ENCODE results near the gene CD247.

CD247 gene

DNA sequence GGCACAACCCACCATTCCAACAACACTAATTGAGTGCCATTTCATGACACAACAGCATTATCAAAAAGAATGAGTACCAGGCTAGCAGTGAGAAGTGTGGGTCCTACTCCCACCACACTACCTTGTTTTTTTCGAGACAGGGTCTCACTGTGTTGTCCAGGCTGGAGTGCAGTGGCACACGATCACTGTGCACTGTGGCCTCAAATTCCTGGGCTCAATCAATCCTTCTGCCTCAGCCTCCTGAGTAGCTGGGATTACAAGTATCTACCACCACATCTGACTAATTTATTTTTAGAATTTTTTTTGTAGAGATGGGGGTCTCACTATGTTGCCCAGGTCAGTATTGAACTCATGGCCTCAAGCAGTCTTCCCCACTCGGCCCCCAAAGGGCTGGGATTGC is 30.7 kb downstream of the CD247 start:
- DNase-seq: no peak

DNA sequence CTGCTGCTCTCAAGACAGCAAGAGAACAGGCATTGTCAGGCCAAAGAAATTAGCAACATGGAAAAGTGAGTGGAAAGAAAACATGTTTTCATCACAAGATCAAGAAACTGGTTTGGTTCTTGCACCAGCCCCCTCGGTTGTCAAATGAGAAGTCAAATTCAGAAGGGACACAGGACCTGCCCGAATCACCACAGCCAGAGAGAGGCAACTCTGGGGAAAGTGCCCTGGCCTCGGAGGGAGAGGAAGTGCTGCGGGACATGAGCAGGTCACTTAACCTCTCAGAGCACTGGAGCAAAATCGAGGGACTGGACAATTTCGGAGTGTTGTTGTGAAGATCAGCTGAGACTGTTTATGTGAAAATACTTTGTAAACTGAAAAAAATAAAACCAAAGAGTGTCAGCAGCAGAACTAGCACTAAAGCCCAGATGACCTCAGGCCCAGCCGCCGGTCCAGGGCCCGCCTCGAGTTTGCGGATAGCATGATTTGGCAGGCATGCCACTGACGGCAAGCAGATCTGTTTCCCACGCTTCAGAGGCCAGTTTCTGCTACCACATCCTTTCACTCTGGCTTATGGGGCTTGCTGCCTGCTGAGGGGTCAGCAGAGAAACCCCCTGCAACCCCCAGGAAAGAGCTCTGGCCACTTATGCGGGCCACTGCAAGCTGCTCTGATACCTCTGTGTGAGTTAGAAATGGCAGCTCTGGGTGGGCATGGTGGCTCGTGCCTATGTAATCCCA is 32.1 kb downstream of the CD247 start:
- no peak for DNase-seq

DNA sequence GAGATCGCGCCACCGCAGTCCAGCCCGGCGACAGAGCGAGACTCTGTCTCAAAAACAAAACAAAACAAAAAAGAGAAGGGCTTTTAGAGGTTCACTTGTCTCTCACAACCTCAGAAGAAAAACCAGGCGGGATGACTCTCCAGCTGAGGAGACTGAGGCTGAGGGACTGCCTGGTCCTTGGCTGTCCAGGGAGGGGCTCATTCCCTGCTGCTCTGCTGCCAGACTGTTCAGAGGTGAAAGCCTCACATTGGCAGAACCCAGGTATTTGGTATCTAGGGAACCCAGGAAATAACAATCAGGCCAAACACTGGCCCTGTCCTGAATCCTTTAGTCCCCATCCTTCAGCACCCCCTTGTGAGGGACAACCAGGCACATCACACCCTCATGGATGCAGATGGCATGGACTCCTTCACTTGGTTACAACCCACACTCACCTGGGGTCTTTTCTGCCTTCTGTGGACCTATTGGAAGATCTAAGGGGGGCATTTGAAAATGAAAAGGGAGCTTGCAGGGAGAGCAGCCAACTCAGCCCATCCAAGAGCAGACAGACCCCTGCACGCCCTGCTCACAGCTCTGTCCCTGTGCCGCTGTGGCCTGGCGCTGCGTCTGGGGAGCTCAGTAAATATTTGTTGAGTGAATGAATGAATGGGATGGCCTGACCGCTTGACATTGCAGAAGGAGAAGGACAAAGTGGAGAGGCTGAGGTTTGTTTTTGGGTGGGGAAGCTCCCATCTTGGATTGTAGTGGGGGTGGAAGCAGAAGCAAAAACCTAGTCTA is 33.4 kb downstream of the CD247 start:
- DNase-seq: no peak

DNA sequence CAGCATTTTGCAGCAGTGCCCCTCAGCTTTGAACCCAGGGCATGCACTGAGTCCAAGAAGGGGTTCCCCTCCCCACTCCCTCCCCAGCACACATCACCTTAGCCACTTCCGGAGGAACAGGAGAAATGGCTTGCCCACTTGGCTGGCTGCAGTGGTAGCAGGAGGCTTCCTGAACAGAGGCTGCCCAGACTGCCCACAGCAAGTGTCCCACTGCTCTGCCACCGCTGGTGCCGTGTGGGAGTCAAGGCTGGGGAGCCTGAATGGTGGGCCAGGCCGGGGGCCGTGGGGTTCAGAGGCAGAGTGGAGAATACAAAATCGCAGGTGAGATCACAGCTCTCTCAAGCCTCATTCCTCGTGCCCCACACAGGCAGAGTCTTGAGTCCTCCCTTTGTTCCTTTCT is 34.5 kb downstream of the CD247 start:
- no peak for DNase-seq

DNA sequence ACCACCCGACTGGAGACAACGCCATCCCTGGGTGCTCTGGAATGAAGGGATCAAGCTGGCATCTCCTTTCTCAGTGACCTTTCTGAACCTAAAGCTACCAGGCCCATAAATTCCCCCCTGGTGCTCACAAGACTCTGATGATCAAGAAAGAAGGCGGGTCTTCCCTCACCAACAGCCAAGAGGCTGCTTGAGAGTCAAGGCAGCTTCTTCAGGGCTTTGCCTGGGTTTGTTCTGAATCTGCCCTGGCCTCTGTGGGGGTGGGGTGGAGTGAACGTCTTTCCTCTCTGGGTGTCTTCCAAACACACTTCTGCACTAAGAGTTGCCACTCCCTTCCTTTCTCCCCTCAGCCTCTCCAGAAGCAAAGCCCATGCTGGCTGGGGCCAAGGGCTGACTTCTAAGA is 36.1 kb downstream of the CD247 start:
- no peak for DNase-seq

DNA sequence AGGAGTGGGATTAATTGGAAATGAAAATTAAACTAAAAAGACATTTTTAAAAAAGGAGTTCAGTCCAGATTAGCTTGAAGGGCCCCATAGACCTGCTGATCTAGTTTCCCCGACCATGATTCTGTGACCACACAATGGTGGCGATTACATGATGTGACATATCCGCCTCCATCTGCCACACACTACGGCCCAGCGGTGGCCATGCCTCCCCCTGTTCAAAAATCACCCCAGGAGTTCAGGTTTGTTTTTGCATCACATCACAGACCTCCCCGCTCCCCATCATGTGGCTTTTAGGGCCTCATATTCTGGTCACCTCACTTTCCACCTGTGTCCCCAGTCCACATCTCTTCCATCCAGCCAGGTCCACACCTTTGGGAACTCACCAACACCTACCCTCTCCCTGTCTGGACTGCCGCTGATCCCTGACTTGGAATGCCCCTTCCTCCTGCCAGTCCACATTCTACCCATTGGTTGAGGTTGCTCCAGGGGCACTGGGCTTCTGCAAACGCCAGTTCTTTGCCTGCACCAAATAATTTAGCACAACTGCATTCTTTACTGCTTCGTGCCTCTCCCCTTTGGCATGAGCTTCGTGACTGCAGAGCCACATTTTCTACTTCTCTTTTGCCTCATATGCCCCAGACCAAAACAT is 38.9 kb downstream of the CD247 start:
- no peak for DNase-seq

DNA sequence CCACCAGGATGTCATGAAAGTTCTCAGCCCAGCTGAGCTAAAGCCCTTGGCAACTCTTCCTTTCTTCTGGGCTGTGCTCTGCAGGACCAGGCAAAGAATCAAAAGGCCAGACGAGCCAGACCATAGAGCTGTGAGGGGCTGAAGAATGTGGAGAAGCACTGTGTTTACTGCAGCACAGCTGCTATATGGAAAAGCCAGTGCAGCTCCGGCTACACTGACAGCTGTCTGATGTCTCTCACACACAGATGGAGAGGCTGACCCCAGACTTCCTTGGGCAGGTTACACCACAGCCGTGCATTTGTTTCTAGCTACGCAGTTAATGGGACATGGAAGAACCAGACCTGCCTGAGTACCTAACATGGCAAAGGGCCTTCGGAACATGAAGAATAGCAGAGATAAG is 40.3 kb downstream of the CD247 start:
- DNase-seq: no peak

DNA sequence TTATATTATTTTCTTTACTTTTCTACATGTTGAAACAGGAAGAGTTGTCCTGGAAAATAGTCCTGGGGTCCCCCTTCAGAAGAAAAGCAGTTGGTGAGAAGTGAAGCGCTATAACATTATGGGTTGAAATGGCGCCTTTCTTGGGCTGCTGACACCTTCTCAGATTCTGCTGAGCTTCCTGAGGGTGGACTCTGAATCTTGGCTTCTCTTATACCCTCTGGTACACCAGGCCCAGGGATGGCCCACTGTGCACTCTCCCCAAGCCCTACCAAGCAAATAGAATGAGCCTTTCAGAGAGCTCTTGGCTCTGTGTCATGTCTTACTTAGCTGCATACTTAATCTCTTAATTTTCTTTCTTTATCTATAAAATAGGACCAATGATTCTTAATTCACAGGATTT is 42.3 kb downstream of the CD247 start:
- DNase-seq: no peak

DNA sequence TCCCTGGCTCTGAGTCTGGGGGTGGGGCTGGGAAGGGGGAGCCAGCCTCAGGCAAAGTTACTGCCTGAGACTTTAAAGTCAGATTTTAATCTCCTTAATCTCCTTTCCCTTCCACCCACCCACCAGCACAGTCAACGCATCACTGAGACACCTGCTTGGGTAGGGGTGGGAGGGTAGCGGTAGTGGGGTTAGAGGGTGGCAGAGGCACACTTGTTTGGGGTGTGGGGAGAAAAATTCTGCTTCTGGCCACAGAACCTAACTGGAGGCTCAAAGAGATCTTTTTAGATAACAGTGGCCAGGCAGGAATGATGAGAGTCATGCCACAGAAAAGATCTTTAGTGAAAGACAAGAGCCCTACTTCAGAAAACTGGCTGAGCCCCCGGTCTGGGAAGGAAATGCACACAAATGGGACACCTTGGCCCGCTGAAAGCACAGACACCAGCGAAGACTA is 44.1 kb downstream of the CD247 start:
- DNase-seq: peak; percentile 52

DNA sequence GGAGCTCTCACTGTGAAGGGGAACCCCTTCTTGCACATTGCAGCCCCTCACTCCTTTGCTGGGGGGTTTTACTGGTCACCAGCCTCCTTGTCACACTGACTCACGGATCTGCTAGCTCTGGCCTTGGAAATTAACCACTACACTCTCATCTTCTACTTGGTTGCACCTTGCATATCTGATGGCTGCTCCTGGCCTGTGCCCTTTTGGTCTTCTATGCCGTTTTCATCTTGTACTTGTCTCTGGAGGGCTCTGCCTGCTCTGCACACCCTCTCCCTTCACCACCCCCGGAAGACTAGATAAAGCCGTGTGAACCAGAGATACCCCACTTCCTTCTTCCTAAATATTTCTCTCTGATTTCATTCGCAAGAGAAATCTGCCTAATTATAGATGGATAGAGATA is 44.6 kb downstream of the CD247 start:
- no peak for DNase-seq

DNA sequence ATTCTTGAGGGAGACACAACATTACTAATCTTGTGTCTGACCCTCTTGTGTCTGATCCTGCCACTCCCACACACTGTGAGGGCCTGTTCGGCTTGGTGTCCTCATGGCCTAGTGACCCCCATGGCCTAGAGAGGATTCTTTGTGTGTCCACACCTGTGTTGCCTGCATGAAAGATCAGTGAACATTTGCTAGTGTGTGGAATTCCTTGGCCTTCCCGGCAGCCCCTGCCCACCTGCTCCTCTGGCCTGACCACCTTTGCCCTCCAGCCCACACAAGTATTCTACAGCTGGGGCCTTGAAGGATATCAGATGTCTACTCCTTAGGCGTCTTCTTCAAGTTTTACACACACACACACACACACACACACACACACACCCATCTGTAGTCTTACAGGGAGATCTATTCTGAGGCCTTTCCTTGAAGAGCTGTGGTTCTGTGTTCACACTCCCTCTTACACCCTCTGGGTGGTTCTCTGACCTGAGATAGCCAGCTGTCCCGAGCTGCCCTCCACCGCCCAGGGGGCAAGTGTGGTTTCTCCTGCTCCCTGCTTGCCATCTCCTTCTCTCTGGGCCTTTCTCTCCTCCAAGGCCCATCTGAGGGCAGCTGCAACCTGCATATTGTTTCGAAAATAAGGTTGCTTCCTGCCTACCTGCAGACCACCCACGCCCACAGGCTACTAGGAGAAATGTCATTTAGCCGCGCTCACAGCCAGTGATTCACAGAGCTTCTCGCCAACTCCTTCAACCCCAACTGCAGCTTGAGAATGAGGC is 45.4 kb downstream of the CD247 start:
- DNase-seq: no peak

DNA sequence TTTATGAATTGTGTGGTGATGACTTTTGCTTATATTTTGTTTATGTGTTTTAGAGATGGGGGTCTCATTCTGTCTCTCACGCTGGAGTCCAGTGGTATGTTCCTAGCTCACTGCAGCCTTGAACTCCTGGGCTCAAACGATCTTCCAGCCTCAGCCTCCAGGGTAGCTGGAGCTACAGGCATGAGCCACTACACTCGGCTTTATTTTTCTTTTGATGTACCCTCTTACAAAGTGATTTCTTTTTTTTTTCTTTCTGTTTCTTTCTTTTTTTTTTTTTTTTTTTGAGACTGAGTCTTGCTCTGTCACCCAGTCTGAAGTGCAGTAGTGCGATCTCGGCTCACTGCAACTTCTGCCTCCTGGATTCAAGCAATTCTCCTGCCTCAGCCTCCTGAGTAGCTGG is 46.8 kb downstream of the CD247 start:
- DNase-seq: no peak

DNA sequence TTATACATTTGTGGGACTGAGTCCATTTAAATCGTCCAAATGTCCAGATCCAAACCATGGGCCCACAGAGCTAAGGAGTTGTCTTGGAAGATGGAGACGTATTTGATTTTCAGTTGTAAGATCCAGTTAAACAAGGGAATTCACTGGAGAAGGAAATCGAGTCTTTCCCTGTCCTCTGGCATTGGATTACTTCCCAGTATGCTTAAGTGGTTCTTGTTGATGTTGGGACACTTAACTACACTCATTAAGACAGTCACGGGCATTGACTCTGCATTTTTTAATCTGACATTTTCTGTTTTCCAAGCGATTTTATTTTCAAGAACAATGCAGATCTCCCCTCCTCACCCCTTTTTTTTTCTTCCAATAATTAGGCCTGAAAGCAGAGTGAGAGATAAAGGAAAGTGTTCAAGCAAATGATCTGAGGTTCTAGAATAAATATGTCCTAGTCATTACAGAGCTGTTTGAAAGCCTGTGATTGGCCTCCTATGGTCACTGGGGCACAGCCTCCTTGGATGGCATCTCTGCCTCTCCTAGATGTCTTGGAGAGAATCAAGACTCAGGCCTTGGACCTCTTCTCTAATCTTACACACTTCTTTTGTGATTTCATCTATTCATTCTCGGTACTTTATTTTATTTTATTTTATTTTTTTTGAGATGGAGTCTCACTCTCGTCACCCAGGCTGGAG is 48.9 kb downstream of the CD247 start:
- DNase-seq: no peak

DNA sequence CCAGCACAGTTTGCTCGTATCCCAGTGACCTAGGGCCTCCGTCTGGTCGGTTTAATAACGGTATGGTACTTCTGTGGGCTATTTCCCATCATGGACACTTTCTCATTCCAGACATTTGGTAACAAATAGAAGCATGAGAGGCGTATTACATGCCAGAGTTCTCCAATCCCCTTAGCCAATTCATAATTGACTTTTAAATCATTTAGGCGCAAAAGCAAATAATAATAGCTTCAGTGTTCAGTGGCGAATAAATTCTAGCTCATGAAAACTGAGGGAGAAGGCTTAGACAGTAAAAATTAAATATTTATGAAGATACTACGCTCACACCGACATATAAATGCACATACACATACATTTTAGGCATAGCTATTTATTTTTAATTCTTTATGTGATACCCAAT is 50.6 kb downstream of the CD247 start:
- DNase-seq: no peak

DNA sequence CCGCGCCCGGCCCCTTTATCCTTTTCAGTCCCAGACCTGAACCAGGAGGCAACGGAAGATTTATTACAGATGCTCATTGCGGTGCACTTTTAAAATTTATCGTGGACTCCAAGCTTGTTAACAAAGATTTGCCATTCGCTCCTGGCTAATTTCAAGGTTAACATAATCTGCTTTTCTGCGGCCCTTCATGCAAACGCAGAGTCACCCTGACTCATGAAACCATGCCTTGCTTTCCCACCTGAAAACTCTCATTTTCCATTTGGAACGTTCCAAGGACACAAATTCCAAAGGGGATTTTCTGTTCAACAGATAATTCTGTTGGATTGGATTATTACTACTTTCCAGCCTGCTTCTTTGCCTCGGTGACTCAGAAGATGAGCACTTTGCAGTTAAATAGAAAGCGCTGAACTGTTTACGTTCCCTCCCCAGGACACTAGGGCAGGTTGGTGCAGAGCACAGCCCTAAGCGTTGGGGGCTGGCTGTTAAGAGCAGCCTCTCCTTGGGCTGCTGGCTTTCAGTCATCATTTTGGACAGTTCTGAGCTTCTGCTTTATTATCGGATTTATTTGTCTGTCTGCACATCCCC is 51.1 kb downstream of the CD247 start:
- no peak for DNase-seq

DNA sequence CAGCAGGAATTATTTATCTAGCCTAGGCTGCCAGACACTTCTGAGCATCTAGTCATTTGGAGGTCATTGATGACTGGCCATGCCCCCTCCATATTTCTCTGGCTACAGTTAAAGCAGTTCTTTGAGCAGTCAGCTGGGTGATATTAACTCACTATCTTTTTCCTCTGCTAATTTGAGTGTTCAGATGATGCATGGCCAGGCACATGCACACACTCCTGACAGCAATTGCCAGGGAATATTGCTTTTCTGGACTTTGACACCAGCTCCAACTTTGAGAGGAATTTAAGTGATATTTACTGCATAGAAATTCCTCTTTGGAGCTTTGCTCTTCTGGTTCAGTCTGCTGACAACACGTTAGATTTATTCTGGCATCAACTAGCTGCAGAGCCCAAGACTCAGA is 52.6 kb downstream of the CD247 start:
- DNase-seq: no peak

DNA sequence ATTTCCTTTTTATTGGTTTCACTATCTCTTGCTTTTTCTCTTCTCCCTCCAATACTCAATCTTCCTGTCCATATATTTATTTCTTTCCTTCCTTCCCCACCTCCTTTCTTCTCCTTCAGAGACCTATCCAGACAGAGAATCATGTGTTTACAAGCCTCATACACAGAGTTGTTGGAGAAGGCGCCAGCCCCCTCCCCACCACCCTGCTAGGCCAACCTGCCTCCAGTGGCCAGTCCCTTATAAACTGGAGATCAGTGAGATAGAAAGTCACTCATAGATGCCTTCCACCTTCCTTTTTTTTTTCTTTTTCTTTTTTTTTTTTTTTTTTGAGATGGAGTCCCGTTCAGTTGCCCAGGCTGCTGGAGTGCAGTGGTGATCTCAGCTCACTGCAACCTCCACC is 53.3 kb downstream of the CD247 start:
- DNase-seq: no peak

DNA sequence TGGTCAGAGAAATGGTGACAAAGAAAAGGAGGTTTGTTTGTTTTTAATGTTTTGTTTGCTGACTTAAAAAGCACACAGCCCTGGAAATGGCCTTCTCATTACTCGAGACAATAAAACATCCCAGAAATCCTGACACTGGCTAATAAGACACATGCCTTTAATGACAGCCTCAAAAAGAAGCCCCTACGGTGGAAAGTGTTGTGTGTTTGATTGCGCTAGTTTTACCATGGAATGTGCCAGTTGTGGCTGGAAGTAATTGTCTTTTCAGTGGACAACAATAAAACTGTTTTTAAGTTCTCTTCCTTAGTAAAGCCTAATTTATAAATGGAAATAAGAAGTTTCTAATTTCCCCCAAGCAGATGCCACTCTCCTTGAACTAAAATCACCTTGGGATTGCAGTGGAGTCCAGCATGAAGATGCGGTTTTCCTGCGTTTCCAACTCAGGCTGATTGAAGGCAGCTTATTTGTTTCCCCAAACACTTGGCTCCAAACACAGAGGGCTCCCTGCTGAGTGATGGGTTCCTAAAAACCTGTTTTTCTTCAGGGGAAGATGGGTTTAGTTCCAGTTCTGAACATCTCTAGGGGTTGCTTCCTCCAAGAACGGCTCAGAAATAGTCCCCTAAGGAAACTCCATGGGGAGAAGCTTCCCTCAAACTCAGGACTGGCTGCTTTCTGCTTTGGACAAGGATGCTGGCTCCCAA is 54.3 kb downstream of the CD247 start:
- DNase-seq: no peak

DNA sequence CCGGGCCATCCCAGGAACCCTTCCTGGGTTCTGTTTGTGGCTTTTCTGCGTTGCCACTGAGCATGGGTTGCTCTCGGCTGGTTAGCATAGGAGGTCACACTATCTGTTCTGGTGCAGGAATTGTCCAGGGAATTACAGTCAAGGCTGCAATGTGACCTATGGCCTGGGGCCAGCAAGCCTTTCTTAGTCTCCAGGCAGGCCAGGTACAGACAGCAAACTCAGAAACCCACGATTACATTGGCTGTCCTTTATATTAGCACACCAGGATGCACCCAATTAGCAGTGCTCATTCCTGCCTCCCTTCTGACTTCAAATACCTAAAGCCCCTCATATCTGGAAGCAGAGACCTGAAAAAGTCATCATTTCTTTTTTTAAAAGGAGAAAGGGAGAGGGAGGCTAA is 55.2 kb downstream of the CD247 start:
- no peak for DNase-seq

DNA sequence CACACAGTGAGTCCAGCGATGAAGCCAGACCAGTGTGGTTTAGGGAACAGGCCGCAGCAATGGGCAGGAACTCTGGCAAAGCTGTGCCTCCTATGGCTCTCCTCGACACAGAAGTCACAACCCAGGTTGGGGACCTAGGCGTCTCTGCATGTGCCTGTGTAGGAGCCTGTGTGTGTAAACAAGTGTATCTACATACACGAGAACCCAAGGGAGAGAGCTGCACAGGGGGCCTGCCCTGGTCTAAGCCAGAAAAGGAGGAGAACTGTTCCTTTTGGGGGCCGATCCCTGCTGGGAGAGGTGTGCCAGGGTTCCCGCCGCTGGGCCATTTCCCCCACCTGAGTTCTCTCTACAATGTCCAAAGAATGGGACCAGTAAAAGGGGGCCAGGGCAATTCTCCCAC is 56.0 kb downstream of the CD247 start:
- no peak for DNase-seq

DNA sequence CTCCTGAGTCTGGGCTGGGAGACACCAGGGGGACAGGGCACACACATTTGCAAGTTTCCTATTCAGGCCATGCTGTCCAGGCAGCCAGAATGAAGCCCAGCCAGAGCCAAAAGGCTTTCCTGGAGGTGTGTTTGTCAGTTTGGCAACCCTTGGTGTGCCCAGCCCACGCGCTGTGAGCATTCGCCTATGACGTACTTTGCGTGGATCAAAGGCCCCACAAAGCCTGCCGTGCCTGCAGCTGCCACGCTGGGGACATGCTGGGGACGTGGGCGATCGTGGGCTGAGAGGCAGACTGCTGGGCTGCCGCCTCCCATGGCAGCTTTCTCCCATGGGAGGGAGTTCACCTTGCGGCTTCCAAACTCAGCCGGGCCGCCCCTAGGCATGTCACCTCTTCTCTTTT is 57.5 kb downstream of the CD247 start:
- DNase-seq: peak; percentile 60

Measured in effector CD4-positive, alpha-beta T cell (primary cell).